Osteoblast (primary cell): Measurements from ENCODE around the gene HIP1R. TPM values are rescaled to one million over a fixed set of nuclear protein-coding genes. Genes with fewer than 3 reads are reported as not detected.

Source experiments
- DNase-seq: peaks from one replicate; pipeline ENCODE4 v3.0.0; 2011; ENCODE audit warnings: low spot score, mixed read lengths; ENCODE audit not compliant: insufficient read length; ENCODE audit errors: missing footprints
- H2AFZ ChIP-seq: 2 replicates; pipeline ENCODE4 v1.6.0; 2011; ENCODE audit warnings: mild to moderate bottlenecking, low read length
- H3K27ac ChIP-seq: 2 replicates; pipeline ENCODE4 v1.5.1; 2011; ENCODE audit warnings: mild to moderate bottlenecking, low read depth, low read length, moderate library complexity
- H3K27me3 ChIP-seq: 2 replicates; pipeline ENCODE4 v1.6.0; 2012; ENCODE audit warnings: mild to moderate bottlenecking, control low read depth, inconsistent platforms, low read length, moderate library complexity; ENCODE audit not compliant: insufficient read depth
- H3K36me3 ChIP-seq: 2 replicates; pipeline ENCODE4 v1.5.1; 2011; ENCODE audit warnings: mild to moderate bottlenecking, low read length, control low read depth, moderate library complexity; ENCODE audit not compliant: insufficient read depth
- H3K4me1 ChIP-seq: 2 replicates; pipeline ENCODE4 v1.5.1; 2011; ENCODE audit warnings: mild to moderate bottlenecking, low read length, control low read depth, moderate library complexity; ENCODE audit not compliant: insufficient read depth
- H3K4me2 ChIP-seq: 2 replicates; pipeline ENCODE4 v1.6.0; 2011; ENCODE audit warnings: mild to moderate bottlenecking, low read length; ENCODE audit not compliant: insufficient read depth
- H3K4me3 ChIP-seq: fragments of 200-600 bp; sonication (generic); 3 replicates; pipeline ENCODE4 v1.5.1; 2012; ENCODE audit warnings: mild to moderate bottlenecking, low read length, inconsistent platforms; ENCODE audit not compliant: insufficient read depth
- H3K79me2 ChIP-seq: 2 replicates; pipeline ENCODE4 v1.6.0; 2012; ENCODE audit warnings: mild to moderate bottlenecking, low read length, control low read depth, inconsistent platforms; ENCODE audit not compliant: insufficient read depth
- H3K9me3 ChIP-seq: 2 replicates; pipeline ENCODE4 v1.5.1; 2011; ENCODE audit warnings: low read depth, low read length, control low read depth
- H4K20me1 ChIP-seq: 2 replicates; pipeline ENCODE4 v1.6.0; 2012; ENCODE audit warnings: mild to moderate bottlenecking, low read length, control low read depth; ENCODE audit not compliant: insufficient read depth
- CTCF ChIP-seq: IDR thresholded peaks from 2 replicates; pipeline ENCODE4 v1.5.1; 2011; ENCODE audit warnings: mild to moderate bottlenecking, low read depth, low read length, moderate library complexity; ENCODE audit errors: extremely low read depth
- total RNA-seq: library from RNA; depleted of rRNA; stranded (reverse); fragments of >200 nt; gene quantifications from 2 replicates; pipeline ENCODE4 v1.2.3, GENCODE V29; 2012

HIP1R gene
- total RNA-seq, 1 donor: 21.0 TPM

DNA sequence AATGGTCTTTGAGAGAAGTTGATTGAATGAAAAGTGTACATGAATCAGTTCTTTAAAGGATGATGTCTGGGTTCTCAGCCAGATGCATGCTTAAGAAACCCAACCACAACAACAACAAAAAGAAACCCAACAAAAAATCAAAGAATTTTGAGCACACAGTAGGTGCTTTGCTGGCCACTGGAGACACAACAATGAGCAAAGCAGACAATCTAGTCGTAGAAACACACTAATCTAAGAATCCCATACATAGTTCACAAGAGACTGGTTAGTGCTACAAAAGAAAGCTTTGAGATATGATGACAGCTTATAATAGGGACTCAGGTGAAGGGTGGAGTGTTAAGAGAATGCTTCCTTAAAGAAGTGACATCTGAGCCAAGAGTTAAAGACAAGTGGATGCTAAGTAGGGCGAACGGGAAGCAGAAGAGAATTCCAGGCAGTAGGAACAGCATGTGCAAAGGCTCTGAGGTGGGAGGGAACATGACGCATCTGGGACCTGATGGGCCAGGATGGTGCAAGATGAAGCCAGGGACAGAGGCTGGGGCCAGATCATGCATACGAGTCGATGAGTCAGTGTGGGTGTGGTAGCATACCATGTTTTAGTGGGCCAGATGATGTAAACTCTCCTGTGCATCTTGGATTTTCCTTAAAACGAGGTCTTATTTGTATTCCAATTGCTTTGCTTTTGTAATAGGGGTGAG is 4.6 kb upstream of the HIP1R start:
- Histone ChIP-seq H3K4me2 (no peak overlapping the region), H3K9me3 (no peaks in the 10 kb centered on the region), H3K36me3 (no peaks in the 10 kb centered on the region), H3K79me2 (no peaks in the 10 kb centered on the region), H3K27me3 (peaks cover 5% of the 10 kb centered on the region), H3K27ac (no peak overlapping the region), H3K4me1 (peaks cover 4% of the 10 kb centered on the region), H2AFZ (no peak overlapping the region), H4K20me1 (no peaks in the 10 kb centered on the region), H3K4me3 (no peak overlapping the region)
- peak; percentile 93 for DNase-seq
- no peak for TF ChIP-seq CTCF

DNA sequence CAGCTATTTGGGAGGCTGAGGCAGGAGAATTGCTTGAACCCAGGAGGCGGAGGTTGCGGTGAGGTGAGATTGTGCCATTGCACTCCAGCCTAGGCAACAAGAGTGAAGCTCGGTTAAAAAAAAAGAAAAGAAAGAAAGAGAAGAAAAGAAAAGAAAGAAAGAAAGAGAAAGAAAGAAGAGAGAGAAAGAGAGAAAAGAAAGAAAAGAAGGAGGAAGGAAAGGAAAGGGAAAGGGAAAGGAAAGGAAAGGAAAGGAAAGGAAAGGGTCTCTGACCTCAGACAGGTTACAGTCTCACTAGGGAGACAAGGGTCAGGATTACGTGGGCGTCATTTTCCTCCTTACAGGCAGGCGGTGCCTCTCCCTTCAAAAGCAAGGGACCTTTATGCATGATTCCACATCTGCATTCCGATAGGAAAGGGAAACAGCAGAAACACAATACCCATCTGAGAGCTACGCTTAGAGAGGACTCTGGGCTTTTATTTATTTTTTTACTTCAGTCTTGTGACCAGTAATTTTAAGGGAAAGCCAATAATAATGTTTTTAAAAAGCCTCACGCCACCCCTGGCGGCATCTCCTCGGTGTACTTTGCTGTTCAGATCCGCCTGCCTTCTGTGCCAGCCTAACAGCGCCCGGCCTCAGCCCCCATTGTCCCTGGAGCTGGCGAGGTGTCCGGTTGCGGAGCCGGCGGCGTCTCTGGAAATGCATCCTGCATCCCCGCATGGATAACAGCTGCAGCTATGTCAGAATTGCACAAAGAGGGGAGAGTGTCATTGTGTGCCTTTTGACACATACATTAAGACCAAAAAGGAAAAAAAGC is 945 bp upstream of the HIP1R start:
- Histone ChIP-seq H3K27me3 (no peaks in the 10 kb centered on the region), H3K27ac (peak overlapping the region; percentile 48)
- no peak for TF ChIP-seq CTCF

DNA sequence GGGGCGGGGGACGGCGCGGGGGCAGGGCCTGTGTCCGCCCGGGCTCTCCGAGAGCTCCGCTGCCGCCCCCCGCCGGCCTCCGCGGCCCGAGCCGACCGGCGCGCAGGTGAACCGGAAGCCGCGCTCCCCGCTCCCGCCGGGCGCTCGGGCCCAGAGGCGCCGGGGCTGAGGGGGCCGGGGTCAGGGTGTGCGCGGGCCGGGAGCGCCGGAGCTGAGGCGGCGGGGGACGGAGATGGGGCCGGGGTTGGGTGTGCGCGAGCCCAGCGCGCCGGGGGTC is 431 bp downstream of the HIP1R start:
- Histone ChIP-seq H2AFZ (peak overlapping the region; percentile 72), H3K27ac (no peak overlapping the region), H3K4me2 (peak overlapping the region; percentile 96), H3K27me3 (no peaks in the 10 kb centered on the region), H4K20me1 (no peaks in the 10 kb centered on the region), H3K4me3 (peak overlapping the region; percentile 80), H3K9me3 (no peaks in the 10 kb centered on the region), H3K4me1 (peaks cover 12% of the 10 kb centered on the region), H3K36me3 (no peaks in the 10 kb centered on the region), H3K79me2 (peaks cover 6% of the 10 kb centered on the region)
- no peak for TF ChIP-seq CTCF
- no peak for DNase-seq

More for the DNA sequence above, 945 bp upstream of the HIP1R start:
- H3K36me3 ChIP-seq: no peaks in the 10 kb centered on the region
- peaks cover 12% of the 10 kb centered on the region for H3K4me1 ChIP-seq
- H3K9me3 ChIP-seq: no peaks in the 10 kb centered on the region
- peak overlapping the region; percentile 99 for H3K4me2 ChIP-seq
- peak; percentile 98 for DNase-seq
- H2AFZ ChIP-seq: peak overlapping the region; percentile 92
- H4K20me1 ChIP-seq: no peaks in the 10 kb centered on the region
- peak overlapping the region; percentile 74 for H3K4me3 ChIP-seq
- peaks cover 2% of the 10 kb centered on the region for H3K79me2 ChIP-seq
